NB4 (cell line): ENCODE results near the gene DNAH14.

Experiments
- DNase-seq: peaks from one replicate; pipeline ENCODE4 v3.0.0; 2010; ENCODE audit warnings: low read depth
- H3K4me3 ChIP-seq: one replicate; pipeline ENCODE4 v1.5.1; 2011; ENCODE audit warnings: mild to moderate bottlenecking, low read depth, low read length, moderate library complexity
- MAX ChIP-seq: IDR thresholded peaks from 2 replicates; pipeline ENCODE4 v1.6.1; 2011; ENCODE audit warnings: low read depth, low read length
- MYC ChIP-seq: IDR thresholded peaks from 2 replicates; pipeline ENCODE4 v1.6.1; 2011; ENCODE audit warnings: low read depth, low read length
- POLR2A ChIP-seq: IDR thresholded peaks from 2 replicates; pipeline ENCODE4 v1.6.1; 2011; ENCODE audit warnings: mild to moderate bottlenecking; ENCODE audit not compliant: insufficient read length; ENCODE audit errors: extremely low read depth
- TF ChIP-seq, protein P1 (sequence below): IDR thresholded peaks from one replicate; pipeline ENCODE4 v1.5.1; 2012; ENCODE audit warnings: low read depth, low read length

DNAH14 gene

GRCh38 chr1:224911217-224911616 is 18.3 kb upstream of the DNAH14 start:
- no peak for DNase-seq
- no peak for TF ChIP-seq MYC
- no peak for TF ChIP-seq MAX
- TF ChIP-seq, protein P1, sequence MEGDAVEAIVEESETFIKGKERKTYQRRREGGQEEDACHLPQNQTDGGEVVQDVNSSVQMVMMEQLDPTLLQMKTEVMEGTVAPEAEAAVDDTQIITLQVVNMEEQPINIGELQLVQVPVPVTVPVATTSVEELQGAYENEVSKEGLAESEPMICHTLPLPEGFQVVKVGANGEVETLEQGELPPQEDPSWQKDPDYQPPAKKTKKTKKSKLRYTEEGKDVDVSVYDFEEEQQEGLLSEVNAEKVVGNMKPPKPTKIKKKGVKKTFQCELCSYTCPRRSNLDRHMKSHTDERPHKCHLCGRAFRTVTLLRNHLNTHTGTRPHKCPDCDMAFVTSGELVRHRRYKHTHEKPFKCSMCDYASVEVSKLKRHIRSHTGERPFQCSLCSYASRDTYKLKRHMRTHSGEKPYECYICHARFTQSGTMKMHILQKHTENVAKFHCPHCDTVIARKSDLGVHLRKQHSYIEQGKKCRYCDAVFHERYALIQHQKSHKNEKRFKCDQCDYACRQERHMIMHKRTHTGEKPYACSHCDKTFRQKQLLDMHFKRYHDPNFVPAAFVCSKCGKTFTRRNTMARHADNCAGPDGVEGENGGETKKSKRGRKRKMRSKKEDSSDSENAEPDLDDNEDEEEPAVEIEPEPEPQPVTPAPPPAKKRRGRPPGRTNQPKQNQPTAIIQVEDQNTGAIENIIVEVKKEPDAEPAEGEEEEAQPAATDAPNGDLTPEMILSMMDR: no peak
- TF ChIP-seq POLR2A: no peak

GRCh38 chr1:224914292-224914900 is 15.1 kb upstream of the DNAH14 start:
- DNase-seq: no peak
- H3K4me3 ChIP-seq: no peak overlapping the region
- TF ChIP-seq, protein P1: no peak
- no peak for TF ChIP-seq MYC
- TF ChIP-seq POLR2A: no peak
- TF ChIP-seq MAX: no peak

More at GRCh38 chr1:224911217-224911616, 18.3 kb upstream of the DNAH14 start:
- no peak overlapping the region for H3K4me3 ChIP-seq

DNA sequence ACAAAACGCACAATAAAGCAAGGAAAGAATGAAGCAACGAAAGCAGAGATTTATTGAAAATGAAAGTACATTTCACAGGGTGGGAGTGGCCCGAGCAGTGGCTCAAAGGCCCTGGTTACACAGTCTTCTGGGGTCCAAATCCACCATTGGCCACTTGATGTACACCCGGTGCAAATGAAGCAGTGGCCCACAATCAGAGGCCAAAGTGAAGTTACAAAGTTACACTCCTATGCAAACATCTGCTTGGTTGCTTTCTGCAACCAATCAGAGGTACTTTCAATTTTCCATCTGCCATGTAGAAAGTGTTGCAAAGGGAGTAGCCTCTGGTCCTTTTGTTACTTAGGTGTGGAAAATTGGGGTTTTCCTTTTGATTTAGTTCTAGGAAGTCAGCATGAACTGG is 10.0 kb upstream of the DNAH14 start:
- no peak overlapping the region for H3K4me3 ChIP-seq
- no peak for DNase-seq
- TF ChIP-seq, protein P1: no peak
- TF ChIP-seq MYC (no peak), MAX (no peak), POLR2A (no peak)

DNA sequence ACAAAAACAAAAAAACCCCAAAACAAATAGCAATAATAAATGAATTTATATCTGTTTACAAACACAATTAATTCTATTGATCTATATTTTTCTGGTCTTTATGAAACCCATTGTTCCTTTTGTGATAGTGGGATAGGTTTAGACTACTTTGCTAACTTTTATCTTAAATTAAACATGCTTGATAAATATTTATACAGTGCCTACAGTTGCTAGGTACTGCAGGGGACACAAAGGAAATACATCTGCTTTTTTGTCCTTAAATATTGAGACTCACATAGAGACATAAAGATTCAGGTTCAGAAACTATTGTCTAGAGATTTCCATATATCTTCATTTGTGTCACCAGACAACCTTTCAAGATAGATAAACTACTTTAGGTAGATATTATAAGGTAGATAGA is 8.5 kb upstream of the DNAH14 start:
- no peak for DNase-seq
- H3K4me3 ChIP-seq: no peak overlapping the region
- no peak for TF ChIP-seq MAX
- TF ChIP-seq, protein P1: no peak
- TF ChIP-seq MYC: no peak
- TF ChIP-seq POLR2A: no peak

DNA sequence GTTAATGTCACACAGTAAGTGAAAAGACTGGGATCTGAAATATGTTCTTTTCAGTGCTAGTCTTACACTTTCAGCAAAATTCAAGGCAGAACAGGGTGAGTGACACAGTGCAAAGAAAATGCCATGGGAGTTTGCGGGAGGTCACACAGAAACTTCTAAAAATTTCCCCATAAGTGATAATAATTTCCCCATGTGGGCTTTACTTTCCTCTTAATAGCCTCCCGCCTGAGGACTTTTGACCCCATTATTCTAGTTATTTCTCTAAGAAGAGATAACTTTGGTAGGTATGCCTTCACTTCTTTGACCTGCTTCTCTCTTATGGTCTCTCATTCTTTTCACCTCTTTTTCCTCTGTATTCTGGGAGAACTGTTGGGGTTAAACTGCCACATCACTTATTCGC is 8.1 kb upstream of the DNAH14 start:
- TF ChIP-seq, protein P1: no peak
- no peak for TF ChIP-seq MYC
- TF ChIP-seq POLR2A: no peak
- no peak for TF ChIP-seq MAX
- no peak overlapping the region for H3K4me3 ChIP-seq
- no peak for DNase-seq
